Fibroblast of villous mesenchyme (primary cell): ENCODE measurements around the gene RAD51B. TPM values are rescaled to one million over a fixed set of nuclear protein-coding genes. Genes with fewer than 3 reads are reported as not detected.

Source experiments
- DNase-seq: peaks from one replicate; pipeline ENCODE4 v3.0.0-alpha.2; 2010; ENCODE audit warnings: low read depth
- H3K4me3 ChIP-seq: 2 replicates; pipeline ENCODE4 v1.5.1; 2011; ENCODE audit warnings: low read depth, mild to moderate bottlenecking, low read length
- total RNA-seq: library from RNA; depleted of rRNA; stranded (reverse); fragments of >200 nt; gene quantifications from 2 replicates; pipeline ENCODE4 v1.2.3, GENCODE V29; 2012
- TF ChIP-seq, protein P1 (sequence below): IDR thresholded peaks from 2 replicates; pipeline ENCODE4 v1.5.1; 2012; ENCODE audit warnings: low read depth, mild to moderate bottlenecking, low read length; ENCODE audit not compliant: insufficient read depth

RAD51B gene
- total RNA-seq, 1 donor = 22.0 TPM

DNA sequence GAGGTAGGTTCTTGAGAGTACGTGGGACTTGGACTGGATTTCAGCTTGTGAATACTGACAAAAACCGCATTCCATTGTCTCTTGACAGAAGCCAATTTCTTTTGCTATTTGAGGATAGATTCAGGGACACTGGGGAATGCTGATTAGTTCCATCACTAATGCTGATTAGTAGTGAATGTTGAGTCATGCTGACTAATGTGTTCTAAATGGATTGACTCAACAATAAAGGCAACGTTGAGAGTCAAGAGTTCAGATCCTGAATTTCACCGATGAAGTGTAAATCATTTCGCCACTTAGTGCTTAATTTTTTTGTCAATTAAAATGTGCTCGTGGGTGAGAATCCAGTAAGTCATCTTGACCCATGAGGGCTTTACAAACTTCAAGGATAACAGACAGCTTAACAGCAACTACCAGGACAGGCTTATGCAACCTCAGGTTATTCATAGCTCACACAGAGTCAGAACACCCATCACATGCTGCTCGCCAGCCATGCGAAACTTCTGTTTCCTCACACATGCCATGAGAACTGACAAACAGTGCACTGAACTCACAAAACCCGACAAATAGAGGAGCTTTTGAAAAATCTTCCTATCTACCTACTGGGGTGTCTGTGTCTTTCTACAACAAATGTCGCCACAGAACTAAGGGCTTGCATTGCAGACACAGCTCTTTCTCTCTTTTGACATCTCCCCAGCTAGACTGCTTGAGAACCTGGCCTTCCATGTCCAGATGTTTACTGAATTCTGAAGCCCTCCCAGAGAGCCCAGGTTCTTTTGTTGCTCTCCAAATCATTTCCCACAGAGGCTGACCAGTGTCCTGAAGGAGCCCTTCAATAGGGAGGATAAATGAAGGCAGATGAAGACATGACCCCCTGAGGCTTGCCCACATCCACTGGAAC, 656.9 kb downstream of the RAD51B start:
- TF ChIP-seq, protein P1, sequence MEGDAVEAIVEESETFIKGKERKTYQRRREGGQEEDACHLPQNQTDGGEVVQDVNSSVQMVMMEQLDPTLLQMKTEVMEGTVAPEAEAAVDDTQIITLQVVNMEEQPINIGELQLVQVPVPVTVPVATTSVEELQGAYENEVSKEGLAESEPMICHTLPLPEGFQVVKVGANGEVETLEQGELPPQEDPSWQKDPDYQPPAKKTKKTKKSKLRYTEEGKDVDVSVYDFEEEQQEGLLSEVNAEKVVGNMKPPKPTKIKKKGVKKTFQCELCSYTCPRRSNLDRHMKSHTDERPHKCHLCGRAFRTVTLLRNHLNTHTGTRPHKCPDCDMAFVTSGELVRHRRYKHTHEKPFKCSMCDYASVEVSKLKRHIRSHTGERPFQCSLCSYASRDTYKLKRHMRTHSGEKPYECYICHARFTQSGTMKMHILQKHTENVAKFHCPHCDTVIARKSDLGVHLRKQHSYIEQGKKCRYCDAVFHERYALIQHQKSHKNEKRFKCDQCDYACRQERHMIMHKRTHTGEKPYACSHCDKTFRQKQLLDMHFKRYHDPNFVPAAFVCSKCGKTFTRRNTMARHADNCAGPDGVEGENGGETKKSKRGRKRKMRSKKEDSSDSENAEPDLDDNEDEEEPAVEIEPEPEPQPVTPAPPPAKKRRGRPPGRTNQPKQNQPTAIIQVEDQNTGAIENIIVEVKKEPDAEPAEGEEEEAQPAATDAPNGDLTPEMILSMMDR = no peak
- peak; percentile 97 for DNase-seq
- no peak overlapping the region for H3K4me3 ChIP-seq

DNA sequence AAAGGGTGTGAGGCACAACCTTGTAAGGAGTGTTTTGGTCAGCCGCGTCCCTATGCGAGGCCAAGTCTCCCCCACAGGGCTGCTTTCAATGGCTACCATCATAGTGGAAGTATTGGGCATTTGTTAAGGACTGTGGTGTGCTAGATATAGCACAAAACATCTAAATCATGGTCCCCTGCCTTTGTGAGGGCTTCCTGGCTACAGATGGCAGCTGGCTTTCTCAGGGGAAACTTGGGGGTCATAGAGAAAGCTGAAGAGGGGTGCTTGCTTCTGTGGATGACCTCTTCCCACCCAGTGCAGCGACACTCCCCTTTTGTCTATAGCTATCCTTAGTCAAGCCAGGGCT, 657.5 kb downstream of the RAD51B start:
- TF ChIP-seq, protein P1 = no peak
- no peak overlapping the region for H3K4me3 ChIP-seq
- DNase-seq = no peak

DNA sequence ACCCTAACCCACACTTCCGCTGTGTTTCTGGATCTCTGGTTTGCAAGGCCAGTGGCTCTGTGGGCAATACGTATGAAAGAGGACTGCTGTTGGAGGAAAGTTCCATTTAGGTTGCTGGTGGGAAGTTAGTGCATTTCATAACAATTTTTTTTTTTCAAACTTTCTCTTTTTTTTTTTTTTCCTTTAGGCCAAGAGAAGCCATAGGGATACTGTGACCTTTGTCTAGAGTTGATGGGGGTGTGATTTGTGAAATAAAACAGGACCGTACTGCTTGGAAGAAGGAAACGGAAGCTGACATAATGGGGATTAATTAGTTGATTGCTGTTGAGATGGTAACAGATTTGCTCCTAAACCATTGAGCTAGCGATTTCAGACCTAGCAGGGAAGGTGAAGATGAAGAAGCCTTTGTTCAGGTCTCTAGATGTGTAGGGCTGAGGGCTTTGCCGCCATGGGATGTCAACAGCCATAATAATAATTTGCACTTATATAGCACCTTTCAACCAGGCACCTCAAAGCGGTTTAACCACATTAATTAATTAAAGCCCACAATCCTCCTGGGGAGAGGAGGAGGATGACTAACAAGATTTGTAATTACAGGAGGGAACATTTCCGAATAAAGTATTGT, 658.0 kb downstream of the RAD51B start:
- TF ChIP-seq, protein P1 = no peak
- DNase-seq = no peak
- no peak overlapping the region for H3K4me3 ChIP-seq

DNA sequence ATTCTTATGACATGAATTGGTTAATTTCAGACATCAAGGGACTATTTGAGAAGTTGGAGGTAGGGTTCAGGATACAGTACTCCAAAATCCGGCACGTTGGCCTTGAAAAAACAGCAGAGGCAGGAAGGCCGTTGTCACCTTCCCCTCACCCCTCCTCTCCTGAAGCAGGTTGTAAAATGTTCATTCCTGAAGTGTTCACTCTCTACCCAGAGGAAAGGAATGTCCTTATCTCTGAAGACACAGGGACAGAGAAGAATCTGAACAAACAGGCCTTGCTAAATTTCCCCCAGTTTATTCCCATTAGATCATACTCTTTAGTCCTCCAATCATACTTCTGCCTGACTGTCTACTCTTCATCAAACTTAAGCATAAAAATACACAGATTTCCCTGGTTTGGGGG, 659.7 kb downstream of the RAD51B start:
- TF ChIP-seq, protein P1 = no peak
- peak; percentile 27 for DNase-seq

DNA sequence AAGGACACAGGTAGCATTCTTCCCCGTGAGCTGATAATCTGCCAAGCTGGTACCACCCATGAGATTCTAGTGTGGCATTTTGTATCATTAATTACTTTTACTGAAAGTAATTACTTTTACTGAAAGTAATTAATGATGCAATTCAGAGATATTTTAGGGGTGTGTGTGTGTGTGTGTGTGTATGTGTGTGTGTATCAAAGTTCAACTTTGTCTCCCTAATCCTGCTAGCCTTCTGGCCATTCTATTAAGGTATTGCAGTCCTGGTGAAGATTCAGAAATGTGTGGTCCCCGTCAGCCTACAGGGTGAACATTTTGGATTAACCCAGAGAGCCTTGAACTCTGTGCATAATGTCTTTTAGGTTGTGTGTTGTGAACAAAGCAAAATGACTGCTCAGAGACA, 662.4 kb downstream of the RAD51B start:
- TF ChIP-seq, protein P1 = no peak
- no peak for DNase-seq
- no peak overlapping the region for H3K4me3 ChIP-seq

More for the DNA sequence above, 659.7 kb downstream of the RAD51B start:
- H3K4me3 ChIP-seq = no peak overlapping the region

DNA sequence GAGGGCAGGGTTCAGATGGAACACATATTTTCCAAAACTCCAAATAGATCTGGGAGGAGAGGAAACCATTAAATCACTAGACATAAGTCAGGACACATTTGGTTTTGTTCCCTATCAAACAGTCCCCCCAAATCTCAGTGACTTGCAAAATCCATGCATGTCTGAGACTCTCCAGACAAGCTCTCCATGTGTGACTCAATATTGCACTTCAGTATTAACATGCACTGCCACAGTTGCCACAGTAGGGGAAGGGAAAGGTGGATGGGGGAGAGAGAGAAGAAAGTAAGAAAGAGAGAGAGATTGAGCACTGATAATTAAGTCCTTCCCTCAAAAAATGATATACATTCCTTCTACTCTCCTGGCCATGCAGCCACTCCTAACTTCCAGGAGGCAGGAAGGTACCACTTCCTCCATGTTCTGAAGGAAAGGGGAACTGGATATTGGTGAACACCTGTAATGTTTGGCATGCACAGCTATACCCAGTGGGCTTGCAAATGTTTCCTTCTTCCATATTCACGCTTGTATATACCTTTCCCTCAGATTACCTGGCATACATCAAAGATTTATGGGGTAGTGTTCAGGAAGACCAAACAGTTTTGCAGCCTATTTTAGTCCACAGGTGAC, 663.3 kb downstream of the RAD51B start:
- TF ChIP-seq, protein P1 = no peak
- no peak overlapping the region for H3K4me3 ChIP-seq
- DNase-seq = no peak
